Smooth muscle cell of the brain vasculature (primary cell): ENCODE data around the gene STAT2.

Source experiments
- DNase-seq: peaks from one replicate; pipeline ENCODE4 v3.0.0-alpha.2; 2012; ENCODE audit warnings: low read depth, low spot score

Gene STAT2

DNA sequence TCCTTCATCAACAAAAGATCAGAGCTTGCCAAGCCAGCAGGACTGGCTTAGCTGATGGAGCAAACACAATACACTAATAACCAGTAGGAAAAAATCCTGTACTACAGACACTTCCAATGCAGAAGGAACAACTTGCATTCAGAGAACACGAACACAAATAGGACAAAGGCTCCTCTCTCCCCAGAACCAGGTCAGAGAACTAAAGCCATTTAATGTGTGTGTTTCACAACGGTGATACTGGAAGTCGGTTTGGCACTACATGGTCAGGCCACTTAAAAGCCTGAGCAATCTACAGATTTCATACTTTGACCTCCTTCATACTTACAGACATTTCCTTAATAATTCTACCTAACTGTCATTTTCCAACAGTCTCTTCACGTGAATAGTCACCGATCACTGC, 66.1 kb downstream of the STAT2 start:
- no peak for DNase-seq
